H1 (cell line): Measurements from ENCODE around the gene ATP5MC3. TPM values are rescaled to one million over a fixed set of nuclear protein-coding genes. Genes with fewer than 3 reads are reported as not detected.

ENCODE experiments used
- E2F6 ChIP-seq: IDR thresholded peaks from 2 replicates; pipeline ENCODE4 v1.6.1; 2012; ENCODE audit warnings: inconsistent platforms
- HDAC6 ChIP-seq: IDR thresholded peaks from one replicate; pipeline ENCODE4 v1.7.1; 2012; ENCODE audit warnings: low read depth, mild to moderate bottlenecking, inconsistent platforms, low read length, moderate library complexity
- polyA plus RNA-seq, 7 experiments: library from polyadenylated mRNA; depleted of rRNA in 3 of 7; stranded (reverse) in 5 of 7; unstranded in 2 of 7; fragments of >200 nt in 5 of 7; fragments of 200-250 nt in 2 of 7; gene quantifications; 1 replicate in 5 of 7; 2 replicates in 1 of 7; 4 replicates in 1 of 7; pipeline versions ENCODE4 v1.2.1 to v1.2.3, GENCODE V29; 2011 to 2013; ENCODE audit warnings: missing spikeins in 2 of 7, mixed read lengths in 2 of 7
- total RNA-seq: library from RNA; stranded (reverse); fragmentation: NEBNext Ultra II Directional; extraction: Animal tissue kit (Norgen Biotek cat#: 25700); gene quantifications from 2 replicates; pipeline ENCODE4 v1.2.1, GENCODE V29; 2021

Gene ATP5MC3
- total and polyA plus RNA-seq, 2 of the 8 experiments (the other 6 are each of a cell fraction or from before 2014, with no cell fraction given) = 320 to 856 TPM

GRCh38 chr2:175135177-175135576, 46.3 kb downstream of the ATP5MC3 start (continued):
- TF ChIP-seq E2F6 (no peak), HDAC6 (no peak)
